GM18868 (cell line): Measurements from ENCODE around the gene HHAT.
A peak's percentile ranks its signal among the peaks of the same experiment; 100 is the strongest.
"Not testable (repeated sequence)": the region's sequence is repeated elsewhere in the genome, so short reads cannot be mapped to it uniquely, and the experiment has no call there.

ENCODE experiments used
- ATAC-seq: cut with Tn5 transposase; IDR thresholded peaks from one replicate; pipeline ENCODE4 v1.9.1; 2021; ENCODE audit warnings: mild to moderate bottlenecking, moderate library complexity; ENCODE audit not compliant: unreplicated experiment

HHAT gene

DNA sequence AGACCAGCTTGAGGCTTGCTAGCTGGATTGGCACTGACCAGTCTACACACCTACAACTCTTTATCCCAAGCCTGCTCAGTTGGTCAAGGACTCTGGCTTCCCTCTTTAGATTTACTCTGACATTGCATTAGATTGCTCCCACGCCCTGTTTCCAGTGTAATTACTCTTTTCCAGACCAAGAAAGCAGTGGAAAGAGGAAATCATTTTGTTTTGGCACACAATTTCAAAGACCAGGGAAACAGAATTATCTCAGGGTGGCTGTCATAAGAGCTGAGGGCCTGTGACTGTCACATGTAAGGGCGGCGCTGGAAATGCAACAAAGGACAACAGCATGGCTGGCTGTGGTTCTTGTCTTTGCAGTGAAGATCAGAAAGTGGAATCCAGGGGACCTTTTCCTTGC, 302.7 kb downstream of the HHAT start:
- ATAC-seq, result no peak

DNA sequence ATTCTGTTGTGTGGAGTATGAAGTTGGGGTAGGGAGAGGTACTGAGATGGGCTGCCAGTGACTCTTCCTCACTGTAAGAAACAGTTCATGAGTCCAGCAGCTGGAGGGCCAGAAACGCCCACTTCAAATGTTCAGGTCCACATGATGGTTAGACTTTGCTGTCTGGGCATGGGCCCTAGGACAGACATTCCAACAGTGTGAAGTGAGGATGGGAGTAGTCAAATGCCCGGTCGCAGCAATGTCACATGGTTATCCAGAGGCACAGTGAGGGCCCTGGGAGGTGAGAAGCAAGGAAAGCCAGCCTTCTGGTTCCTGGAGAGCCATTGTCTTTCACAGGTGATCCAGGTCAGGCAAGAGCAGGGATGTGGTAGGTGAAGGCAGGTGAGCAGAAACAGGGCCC, 304.4 kb downstream of the HHAT start:
- no peak for ATAC-seq

DNA sequence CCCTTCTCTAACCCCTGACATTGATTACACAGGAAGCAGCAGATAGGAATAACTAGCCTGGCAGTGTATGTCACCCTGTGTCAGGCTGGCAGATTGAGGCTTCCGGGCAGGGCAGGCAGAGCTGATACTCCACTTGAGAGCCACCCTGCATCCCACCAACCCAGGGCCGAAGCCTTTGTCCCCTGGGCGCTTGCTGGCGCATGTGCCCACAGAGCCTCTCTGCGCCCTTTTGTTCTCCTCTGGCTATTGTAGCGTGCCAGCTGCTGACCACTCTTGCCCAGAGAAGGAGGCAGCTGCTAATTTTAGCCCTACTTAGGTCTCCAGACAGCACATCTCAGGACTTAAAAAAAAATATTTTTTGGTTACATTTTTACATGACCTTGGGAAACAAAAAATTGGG, 304.9 kb downstream of the HHAT start:
- ATAC-seq, result no peak

DNA sequence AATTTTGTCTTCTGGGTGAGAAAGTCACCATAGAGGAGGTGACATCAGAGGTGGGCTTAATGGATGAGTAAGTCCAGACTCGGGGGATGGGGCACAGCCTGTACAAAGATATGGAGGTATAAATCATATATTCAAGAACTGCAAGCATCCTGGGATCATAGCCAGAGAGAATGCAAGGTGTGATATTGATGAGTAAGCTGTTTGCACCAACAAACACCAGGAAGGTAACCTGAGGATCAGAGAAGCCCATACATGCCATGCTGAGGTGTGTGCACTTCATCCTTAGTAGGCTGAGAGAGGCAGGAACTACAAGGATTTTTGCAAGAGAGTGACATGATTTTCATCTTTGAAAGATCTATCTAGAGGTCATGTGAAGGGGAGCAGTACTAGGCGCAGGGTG, 306.4 kb downstream of the HHAT start:
- ATAC-seq, result no peak

DNA sequence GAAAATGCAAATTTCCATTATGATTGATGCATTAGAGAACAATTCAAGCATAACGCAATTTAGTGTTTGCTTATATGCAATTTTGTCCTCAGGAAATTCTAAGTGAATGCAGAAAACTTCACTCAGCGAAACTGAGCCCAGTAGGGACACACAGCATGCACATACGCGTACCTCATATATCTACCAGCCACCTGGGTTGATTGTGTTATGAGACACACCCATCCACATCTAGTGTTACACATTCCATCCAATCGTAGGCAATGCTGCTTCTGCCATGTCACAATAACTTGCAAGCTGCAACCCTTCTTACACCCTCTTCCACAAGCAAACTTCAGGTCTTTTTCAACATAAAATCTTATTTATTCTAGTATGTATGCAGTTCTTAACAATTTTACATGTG, 312.9 kb downstream of the HHAT start:
- ATAC-seq, result no peak

DNA sequence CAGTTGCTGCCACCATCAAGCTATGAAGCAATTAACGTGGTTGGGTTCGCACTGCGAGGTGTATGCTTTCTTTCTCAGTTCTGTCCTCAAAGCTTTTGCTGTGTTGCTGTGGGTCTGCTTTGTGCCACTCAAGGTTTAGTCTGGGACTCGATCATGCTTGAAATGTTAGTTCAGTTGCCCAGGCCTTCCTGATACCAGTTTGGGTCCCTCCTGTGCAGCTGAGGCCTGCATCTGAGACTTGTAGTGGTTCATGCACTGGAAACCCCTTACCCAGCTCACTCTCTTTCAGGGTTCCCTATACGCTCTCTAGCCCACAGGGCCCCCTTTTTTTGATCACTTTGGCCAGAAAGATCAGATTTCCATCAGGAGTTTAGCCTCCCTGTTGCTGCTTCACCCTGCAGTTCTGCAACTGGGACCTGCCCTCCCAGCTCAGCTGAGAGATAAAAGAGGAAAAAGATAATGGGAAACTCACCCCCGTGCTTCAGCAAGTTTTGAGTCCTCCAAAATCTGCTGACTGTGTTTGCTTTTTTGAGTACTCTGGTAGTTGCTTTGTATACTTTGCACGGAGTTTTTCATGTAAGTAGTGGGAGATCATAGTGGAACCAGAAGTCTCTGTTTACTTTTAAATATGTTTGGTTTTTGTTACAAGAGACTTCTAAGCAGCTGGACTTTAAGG, 317.0 kb downstream of the HHAT start:
- no peak for ATAC-seq

DNA sequence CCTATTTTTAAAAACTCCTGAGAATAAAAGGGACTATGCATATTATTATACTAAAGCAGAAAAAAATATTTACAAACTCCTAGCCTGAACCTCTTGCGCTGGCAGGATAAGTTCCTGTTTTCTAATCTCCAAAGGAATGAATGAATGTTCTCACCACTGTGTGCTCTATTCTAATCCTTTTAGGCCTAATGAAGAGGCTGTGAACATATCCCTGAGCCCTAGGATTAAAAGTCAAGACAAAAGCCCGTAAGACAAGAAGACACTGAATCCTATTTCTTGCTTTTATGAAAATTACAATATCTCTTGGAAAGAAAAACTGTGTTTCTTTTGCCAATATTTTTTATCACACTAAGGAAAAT, 317.5 kb downstream of the HHAT start:
- ATAC-seq, result no peak

DNA sequence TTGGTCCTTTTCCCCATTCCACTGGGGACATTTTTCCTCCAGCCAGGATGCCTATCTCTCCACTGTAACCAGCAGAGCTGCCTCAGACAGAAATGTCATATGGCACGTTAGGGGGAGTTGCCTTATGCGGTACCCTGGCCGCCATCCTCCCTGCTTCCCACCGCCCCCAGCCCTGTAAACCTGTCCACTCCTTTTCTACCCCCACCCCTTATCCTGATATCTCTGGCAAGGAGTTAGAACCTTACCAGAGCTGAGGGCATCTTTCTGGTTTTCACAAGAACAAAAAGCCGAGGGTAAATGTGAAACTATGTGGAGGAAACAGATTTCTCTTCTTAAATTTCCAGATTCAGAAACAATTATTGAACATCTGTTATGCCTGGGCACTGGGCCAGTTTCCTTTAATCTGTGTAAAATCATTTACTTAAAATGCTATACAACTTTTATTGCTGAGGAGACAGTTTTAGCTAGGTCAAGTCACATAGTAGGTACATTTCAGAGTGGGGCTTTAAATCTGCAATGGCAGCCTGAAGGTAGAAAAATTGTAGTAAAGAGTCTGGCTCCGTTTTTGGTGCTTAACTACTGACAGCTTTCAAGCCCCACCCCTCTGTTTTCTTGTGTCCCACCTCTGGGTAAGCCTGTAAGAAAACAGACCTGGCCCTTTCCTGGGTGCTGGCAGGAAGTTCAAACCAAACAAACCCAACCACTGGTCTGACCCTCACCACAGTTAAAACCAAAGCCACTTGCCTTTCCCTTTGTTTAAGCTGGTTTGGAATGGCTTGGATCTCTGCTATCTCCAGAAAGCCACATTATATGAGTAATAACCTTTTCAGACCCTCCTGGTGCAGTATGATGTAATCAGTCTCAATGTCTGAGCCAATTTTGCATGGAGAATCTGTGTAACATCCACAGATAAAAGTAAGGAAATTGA, 319.0 kb downstream of the HHAT start:
- no peak for ATAC-seq

DNA sequence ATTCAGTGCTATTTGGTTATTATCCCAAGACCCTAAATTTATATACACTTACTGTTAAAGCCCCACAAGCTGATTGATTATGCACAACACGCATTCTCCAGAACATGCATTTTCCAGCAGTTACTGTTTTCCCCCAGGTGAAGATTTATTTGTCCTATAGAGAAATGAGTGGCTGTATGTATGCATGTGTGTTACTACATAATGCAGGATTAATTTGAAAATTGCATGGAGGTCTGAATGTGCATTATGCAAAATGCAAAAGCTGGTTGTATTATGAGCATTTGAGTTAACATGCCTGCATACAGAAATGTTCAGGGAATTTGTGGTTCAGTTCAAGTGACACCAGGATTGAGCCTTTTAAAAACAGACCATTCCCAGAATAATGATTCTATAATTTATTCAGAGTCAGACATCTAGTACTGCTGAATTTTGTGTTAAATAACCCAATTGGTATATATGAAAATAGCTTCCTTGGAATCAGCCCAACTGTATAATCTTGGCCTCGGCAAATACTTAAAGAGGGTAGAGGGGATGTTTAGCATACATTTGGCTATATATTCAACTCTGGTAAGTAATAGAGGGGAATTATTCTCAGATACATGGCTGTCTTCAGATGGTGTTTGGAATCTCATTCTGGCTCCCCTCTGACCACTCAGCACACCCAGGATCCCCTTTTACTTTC, 320.0 kb downstream of the HHAT start:
- no peak for ATAC-seq

DNA sequence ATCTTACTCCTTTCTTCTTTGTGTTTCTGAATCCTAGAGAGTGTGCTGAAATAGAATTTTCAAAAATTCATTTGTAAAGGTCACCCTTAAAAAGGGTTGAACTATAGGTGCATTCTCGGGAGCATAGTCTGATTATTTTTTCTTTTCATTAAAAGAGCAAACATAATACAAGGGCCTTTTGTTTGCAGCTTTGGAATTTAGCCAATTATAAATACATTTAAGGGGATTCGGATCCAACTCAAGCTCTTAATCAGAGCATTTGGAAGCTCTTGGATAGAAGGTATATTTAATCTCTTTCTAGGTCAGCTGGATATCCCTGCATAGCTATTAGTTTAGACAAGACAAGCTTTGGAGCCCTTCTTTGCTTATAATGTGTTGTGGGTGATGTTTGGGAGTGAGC, 321.7 kb downstream of the HHAT start:
- no peak for ATAC-seq

DNA sequence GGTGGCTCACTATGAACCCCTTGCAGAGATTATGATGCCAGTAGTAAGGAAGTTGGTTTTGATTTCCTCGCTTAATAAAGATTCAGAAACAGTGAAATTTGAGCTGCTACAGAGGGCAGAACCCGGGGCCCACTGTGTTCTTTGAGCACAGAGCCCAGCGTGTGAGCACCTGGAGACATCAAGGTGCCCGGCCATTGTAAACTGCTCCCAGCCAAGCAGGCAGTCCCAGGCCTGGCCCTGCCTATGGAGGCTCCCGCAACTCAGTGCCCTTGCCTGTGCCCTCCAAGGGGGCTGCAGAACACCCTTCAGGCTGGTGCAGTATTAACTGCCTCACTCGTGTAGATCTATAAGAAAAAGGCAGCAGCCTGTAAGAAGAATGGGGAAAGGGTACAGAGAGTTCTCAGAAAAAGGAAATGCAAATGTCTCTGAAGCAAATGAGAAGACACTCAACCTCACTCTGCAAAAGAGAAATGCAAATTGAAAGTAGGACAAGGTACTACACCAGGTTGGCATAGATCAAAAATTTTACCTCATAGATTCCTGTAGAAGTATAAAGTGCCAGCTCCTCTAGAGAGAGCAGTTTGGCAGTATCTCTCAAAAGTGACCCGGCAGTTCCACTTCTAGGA, 323.7 kb downstream of the HHAT start:
- no peak for ATAC-seq

DNA sequence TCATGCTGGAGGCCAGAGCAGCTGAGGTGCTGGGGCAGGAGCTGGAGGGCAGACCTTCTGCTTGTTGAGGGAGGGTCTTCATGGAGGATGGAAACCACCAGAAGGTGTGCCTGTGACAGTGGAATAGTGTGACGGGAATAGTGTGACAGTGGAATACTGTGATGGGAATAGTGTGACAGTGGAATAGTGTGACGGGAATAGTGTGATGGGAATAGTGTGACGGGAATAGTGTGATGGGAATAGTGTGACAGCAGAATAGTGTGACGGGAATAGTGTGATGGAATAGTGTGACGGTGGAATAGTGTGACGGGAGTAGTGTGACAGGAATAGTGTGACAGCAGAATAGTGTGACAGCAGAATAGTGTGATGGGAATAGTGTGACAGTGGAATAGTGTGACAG, 325.1 kb downstream of the HHAT start:
- ATAC-seq, result no peak

DNA sequence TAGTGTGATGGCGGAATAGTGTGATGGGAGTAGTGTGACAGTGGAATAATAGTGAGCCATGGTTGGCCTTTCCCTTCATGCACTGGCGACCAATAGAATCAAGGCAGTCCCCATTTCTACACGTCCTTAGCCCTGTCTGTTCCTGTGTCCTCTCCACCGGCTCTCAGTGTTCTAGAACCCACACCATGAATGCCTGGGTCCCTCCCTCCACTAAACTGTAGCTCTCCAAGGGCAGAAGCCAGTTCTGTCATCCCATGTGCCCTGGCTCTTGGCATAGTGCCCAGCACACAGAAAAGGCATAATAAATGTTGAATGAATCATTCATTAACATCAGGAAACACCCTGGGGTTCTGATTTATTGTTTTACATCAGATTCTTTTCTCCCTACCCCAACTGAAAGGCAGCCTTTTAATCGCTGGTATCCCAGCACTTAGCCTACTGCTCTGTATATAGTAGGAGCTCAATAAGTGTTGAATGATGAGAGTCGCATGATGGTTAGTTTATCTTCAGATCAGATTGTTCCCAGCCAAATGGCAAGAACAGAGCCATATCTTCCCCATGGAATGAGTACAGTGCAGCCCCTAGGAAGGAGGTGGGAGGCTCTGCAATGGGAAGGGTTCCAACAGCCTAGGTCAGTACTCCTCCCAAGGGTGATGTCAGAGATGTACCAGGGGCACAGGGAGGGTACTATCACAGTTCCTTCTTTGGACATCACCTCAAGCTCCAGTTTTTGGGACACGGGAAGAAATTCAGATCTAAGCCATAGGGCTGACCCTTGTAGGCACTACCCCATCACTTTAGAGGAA, 325.7 kb downstream of the HHAT start:
- no peak for ATAC-seq

DNA sequence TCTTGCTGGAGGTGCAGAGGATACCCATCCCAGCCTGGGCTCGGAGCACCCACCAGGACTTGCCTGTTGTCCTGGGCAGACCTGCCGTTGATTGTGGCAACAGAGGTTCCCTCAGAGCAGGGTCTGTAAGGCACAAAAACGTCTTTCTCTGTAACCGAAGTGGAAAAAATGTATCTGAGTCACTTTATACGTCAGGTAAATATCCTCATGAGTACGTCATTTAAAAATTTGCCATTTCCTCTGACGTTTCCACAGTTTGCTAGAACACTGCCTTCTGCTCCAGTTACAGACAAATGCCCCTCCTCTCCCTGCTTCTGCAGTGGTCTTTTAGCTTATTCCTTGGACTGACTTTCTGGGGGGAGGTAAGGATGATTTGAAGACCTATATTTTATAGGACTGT, 326.8 kb downstream of the HHAT start:
- no peak for ATAC-seq

DNA sequence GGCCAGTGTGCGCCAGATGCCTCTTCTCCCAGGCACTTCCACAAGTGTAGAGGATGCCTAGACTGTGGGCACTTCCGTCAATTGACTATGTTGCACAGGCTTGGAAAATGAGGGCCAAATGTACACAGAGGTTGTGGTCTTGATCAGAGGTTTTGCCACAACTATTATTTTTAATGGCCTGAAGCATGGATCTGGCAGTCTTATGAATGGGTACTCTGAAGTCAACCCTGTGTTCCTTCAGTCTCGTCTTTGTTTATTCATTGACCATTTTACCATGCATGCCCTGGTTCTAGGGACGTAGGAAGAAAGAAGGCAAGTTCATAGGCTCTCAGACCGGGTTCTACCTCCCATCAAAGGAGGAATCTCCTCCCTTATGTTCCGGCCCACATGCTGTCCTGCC, 329.1 kb downstream of the HHAT start:
- no peak for ATAC-seq

DNA sequence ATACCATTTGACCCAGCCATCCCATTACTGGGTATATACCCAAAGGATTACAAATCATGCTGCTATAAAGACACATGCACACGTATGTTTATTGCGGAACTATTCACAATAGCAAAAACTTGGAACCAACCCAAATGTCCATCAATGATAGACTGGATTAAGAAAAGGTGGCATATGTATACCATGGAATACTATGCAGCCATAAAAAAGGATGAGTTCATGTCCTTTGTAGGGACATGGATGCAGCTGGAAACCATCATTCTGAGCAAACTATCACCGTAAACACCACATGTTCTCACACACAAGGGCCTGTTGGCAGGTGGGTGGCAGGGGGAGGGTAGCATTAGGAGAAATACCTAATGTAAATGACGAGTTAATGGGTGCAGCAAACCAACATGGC, 332.8 kb downstream of the HHAT start:
- not testable (repeated sequence) for ATAC-seq

DNA sequence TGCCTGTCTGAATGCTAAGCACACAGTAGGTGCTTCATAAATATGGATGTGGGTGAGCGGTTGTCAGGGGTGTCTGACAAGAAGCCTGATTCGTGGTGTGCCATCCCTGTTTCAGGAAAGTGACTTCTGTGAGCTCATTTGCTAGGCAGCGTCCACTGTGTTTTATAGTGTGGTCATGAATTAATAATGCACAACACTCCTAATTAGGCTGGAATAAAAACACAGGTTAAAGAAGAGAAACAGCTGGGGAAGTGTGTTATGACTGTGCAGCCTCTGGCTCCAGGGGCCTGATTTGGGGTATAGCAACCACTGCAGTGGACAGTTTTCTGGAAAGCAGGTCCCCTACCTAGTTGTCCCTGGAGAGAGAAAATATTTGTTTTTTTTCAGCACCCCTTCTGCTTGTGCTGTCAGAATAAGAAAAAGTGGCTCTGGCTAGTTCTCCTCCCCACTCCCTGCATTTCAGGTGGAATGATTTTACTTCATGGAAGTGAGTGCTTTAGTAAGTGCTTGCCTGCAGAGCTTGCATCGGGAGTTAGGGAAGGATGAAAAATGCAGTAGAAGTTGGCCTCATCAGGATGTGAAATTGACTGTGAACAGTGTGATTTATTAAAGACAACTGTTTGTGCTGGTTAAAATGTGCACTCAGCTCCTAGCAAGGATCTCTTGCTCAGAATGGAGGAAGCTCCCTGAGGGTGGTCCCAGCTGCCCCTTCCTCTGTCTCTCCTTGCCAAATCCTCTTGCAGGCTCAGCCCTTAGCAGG, 333.8 kb downstream of the HHAT start:
- no peak for ATAC-seq

DNA sequence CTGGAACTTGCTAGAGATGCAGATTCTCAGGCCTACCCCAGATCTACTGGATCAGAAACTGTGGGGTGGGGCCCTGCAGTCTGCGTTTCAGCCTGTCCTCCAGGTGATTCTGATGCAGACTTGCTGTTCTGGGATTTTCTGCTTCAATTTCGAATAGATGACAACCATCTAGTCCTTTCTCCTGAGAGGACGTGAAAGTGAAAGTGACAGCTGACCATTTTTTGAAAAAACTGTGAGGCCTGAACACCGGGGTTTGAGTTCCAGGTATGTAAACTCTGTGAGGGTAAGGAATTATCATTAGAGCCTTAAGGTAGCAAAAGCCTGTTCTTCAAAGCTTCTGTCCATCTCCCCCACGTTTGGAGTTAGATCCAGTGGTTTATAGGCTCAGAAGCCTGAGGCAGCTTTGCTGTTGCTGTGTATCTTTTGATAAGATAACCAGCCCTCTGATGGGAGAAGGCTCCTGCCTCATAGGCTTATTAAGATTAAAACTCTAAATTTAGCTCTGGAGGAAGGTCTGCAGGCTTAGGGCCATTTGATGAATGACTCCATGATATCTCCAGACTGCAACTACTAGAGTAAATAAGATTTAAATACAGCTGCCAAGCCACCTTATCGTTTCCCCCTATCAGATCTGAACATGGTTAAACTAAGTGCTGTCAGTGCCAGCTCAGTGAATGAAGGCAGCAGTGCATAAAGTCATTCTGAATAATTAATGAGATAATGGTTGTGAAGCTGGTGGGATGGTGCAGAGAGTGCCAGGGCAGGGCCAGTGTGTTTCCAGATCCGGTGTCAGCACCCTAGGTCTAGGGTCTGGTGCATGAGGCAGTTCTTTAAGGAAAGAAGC, 335.2 kb downstream of the HHAT start:
- peak; percentile 74 for ATAC-seq

DNA sequence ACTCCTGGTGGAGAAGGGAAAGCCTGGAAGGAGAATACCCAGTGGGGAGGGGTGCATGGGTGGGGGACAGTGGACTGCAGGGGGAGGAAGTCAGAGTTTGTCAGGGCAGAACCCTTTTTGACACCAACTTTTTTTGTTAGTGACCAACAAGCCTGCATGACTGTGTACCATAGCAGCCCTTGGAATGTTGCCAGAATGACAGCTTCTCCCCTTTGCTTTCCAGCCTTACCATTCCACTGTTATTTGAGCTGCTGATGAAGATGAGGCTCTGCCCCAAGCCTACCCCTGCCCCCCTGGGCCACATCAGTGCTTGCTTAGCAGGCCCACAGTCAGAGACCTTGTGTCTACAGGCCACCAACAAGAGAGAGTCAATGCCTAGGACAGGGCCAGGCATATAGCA, 341.2 kb downstream of the HHAT start:
- ATAC-seq, result no peak
